HG03439 (cell line): Measurements from ENCODE around the gene CUX1.
A peak's percentile ranks its signal among the peaks of the same experiment; 100 is the strongest.
"Not testable (repeated sequence)": the region's sequence is repeated elsewhere in the genome, so short reads cannot be mapped to it uniquely, and the experiment has no call there.

Source experiments
- ATAC-seq: cut with Tn5 transposase; IDR thresholded peaks from one replicate; pipeline ENCODE4 v1.9.1; 2021; ENCODE audit warnings: mild to moderate bottlenecking, moderate library complexity; ENCODE audit not compliant: unreplicated experiment

The CUX1 gene

GRCh38 chr7:102036958-102037357 lies 219.5 kb downstream of the CUX1 start:
- ATAC-seq = no peak

GRCh38 chr7:102039706-102040105 lies 222.3 kb downstream of the CUX1 start:
- no peak for ATAC-seq

GRCh38 chr7:102040569-102040968 lies 223.1 kb downstream of the CUX1 start:
- ATAC-seq = no peak

GRCh38 chr7:102042016-102042656 lies 224.7 kb downstream of the CUX1 start:
- ATAC-seq = no peak

- ATAC-seq = not testable (repeated sequence)
Observed at GRCh38 chr7:102042796-102043195, 225.4 kb downstream of the CUX1 start.

GRCh38 chr7:102044641-102044983 lies 227.2 kb downstream of the CUX1 start:
- ATAC-seq = no peak

- ATAC-seq = no peak
Observed at GRCh38 chr7:102044984-102045673, 227.7 kb downstream of the CUX1 start.

- ATAC-seq = no peak
Observed at GRCh38 chr7:102045681-102046372, 228.4 kb downstream of the CUX1 start.

GRCh38 chr7:102046373-102047117 lies 229.1 kb downstream of the CUX1 start:
- ATAC-seq = no peak

- no peak for ATAC-seq
Observed at GRCh38 chr7:102047167-102047566, 229.7 kb downstream of the CUX1 start.

GRCh38 chr7:102049765-102050164 lies 232.3 kb downstream of the CUX1 start:
- no peak for ATAC-seq

- ATAC-seq = no peak
Observed at GRCh38 chr7:102050864-102051460, 233.5 kb downstream of the CUX1 start.

- ATAC-seq = not testable (repeated sequence)
Observed at GRCh38 chr7:102051736-102052135, 234.3 kb downstream of the CUX1 start.

- ATAC-seq = no peak
Observed at GRCh38 chr7:102054158-102054557, 236.7 kb downstream of the CUX1 start.

- no peak for ATAC-seq
Observed at GRCh38 chr7:102055181-102055976, 238.0 kb downstream of the CUX1 start.

GRCh38 chr7:102059524-102059923 lies 242.1 kb downstream of the CUX1 start:
- no peak for ATAC-seq

- no peak for ATAC-seq
Observed at GRCh38 chr7:102061354-102061945, 244.0 kb downstream of the CUX1 start.

- ATAC-seq = peak; percentile 67
Observed at GRCh38 chr7:102061981-102062390, 244.6 kb downstream of the CUX1 start.

GRCh38 chr7:102063690-102064180 lies 246.3 kb downstream of the CUX1 start:
- ATAC-seq = no peak
